HG03135 (cell line): ENCODE measurements around the gene GABRR2.
"Not testable (repeated sequence)": the region's sequence is repeated elsewhere in the genome, so short reads cannot be mapped to it uniquely, and the experiment has no call there.

ENCODE experiments used
- ATAC-seq: cut with Tn5 transposase; IDR thresholded peaks from one replicate; pipeline ENCODE4 v1.9.1; 2021; ENCODE audit warnings: mild to moderate bottlenecking, moderate library complexity; ENCODE audit not compliant: unreplicated experiment

GABRR2 gene

DNA sequence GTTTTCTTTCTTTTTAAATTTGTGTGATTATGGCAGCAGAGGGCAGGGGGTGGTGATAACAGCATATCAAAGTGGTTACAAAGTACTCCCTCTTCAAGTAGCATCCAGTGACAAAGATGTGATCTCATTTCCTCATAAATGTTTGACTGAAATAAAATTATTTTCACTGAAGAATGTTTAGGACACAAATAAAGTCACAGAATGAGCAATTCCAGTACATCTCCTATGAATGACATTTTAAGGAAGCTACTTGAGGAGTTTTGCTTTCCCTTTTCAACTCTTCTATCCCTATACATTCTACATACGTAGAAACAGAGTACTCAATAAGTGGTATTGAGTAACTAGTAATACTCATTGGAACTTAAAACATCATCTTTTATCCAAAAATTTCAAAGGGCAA, 13.9 kb upstream of the GABRR2 start:
- no peak for ATAC-seq

DNA sequence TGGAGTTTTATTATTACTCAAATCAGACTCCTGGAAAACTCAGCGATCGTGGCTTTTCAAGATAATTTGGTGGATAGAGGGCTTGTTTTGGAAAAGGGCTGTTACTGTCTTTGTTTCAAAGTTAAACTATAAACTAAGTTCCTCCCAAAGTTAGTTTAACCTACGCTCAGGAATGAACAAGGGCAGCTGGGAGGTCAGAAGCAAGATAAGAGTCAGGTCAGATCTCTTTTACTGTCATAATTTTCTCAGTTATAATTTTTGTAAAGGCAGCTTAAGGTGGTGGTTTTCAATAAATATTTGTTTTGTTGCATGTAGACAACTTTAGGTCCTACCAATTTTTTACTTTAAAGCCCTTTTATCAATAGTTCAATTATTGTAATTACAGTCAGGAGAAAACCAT, 9.2 kb upstream of the GABRR2 start:
- no peak for ATAC-seq

DNA sequence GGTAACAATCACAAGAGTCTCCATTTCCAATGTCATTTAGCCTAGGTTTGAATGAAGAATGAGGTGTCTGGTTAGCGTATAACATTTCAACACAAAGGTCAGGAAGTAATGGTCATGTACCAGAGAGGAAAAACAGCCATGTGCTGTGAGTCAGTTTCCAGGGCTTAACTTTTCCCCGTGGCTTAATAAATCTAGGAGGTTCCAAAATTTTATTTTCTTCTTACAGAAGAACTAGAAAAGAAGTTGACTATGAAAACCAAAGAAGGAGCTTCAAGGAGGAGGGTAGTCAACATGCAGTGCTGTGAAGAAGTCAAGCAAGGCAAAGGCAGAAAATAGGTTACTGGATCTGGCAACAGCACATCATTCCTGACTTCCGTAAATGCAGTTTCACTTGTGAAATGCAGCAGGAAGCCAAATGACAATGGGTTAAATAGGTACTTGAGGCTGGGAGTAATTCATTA, 8.4 kb upstream of the GABRR2 start:
- no peak for ATAC-seq

DNA sequence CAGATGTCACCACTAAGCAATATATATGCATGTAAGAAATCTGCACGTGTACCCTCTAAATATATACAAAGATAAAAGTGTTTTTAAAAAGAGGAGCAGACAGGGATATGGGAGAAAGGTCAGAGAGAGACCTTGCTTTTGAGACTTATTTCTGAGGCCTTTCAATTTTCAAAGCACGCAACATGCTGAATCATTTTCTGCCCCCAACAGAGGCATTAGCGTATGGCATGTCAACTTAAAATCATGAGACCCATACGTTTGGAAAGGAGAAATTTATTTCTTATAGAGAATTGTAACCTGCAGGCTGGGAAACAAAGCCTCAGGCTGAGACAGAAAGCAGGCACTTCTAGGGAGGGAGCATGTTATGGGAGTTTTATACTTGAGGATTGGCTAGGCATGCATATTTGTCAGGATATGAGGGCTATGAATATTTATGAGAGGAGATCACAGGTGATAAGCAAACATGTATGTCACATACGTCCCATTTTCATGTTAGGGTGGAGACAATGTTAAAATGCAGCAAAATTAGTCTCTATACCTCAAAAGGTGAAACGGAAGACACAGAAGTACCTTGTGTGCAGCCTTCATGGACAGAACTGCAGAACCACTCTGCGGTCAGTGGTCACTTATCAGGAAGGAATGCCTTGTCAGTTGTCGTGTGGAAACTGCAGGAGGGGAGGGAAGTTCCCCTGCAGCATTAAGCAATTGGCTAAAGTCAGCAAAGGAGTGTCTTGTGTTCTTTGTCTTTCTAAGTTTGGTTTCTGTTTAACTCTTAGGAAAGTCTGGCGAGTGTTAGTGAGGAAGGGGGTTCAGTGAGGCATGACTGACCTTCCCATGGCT, 6.3 kb upstream of the GABRR2 start:
- no peak for ATAC-seq

DNA sequence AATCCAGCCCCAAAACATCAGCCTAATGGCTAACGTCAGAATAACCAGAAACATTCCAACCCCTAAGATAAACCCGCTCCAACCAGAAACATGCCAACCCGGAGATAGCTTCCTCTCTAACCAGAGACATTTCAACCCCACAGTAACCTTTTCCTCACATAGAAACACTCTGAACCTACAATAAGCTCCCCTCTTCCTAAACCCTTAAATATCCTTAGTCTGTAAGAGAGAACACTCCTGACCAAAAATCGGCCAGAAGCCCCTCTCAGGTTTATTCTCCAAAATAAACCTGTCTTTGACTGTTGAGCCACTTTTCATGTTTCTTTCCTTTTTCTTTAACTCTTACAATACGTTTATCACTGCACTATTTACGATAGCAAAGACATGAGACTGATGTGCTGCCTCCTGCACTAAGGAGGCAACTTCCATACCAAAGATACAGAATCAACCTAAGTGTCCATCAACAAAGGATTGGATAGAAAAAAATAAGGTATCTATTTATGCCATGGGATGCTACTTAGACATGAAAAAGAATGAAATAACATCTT, 5.0 kb upstream of the GABRR2 start:
- ATAC-seq, result no peak

DNA sequence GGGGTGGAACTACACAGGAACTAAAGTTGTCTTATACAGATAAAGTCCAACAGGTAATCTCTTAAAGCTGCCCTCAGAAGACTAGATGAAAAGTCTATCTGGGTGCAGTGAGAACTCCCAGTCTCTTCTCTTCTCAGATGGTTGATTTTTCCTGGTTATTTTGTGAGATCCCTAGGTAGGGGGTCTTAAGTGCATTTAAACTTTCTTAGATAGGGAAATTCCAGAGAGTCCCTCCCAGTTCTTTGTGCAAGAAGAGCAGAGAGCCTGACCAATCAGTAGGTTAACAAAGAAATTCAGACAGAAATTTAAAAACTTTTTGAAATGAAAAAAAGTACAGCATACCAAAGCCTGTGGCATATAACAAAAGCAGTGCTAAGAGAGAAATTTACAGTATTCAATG, 2.0 kb upstream of the GABRR2 start:
- ATAC-seq, result no peak

DNA sequence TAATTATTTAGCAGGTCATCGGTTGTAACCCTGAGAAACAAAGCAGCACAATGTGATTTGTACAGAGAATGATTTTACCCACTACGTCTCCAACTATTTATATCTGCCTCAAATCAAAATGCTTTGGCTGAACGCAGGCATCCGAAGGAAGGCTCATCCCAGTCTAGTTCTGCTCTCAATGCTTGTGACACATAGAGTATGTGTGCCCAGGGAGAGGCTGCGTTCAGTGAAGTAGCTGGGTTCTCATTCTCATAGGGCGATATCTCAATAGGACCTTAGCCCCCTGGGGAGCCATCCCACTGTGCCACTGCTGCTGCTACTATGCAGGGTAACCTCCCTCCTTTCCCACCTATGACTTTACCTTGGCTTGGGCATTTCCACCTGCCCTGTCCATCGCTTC, 407 bp downstream of the GABRR2 start:
- ATAC-seq, result no peak

DNA sequence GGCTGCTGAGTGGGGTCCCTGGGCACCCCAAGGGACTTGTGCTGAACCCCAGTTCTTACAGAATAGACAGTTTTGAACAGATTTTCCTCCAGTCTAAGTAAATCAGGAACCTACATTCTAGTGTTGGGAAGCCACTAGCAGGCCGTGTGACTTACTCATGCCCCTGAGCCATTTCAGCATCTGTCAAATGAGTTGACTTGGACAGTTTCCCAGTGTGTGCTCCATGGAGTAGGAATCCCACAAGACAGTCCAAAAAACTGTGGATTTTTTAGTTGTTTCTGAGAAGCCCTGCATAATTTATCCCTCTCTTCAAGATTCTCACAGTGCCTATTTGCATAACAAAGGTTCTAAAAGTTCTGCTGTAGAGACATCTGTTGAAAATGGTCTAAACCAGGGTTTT, 2.1 kb downstream of the GABRR2 start:
- ATAC-seq, result no peak

DNA sequence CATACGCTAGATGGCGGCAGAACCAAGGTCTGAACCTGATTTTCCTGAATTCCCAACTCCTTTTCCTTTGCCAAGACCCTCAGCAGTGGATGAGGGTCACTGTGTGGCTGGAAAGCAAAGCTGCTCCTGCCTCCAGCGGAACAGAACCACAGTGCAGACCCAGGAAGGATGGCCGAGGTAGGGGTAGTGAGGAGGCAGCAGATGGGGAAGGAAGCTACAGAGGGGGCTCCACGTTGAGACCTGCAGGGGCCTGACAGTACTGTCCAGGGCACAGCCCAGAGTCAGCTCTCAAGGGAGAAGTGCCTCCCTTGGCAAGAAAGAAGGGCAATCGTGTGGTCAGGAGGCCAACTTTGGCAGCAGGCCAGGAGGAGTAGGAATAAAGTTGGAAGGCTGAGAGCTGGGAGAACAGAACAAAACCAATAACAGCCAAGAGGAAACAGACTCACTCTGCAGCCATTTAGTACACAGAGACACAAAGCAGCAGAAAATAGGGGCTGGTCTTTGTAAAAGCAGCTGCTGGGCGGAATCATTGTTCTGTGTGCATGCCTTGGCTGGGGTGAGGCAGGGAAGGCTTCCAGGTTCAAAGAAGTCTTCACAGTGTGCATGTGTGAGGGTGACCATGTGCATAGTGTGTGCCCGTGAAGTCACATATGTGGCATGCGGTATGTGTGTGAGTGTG, 3.1 kb downstream of the GABRR2 start:
- ATAC-seq, result no peak

DNA sequence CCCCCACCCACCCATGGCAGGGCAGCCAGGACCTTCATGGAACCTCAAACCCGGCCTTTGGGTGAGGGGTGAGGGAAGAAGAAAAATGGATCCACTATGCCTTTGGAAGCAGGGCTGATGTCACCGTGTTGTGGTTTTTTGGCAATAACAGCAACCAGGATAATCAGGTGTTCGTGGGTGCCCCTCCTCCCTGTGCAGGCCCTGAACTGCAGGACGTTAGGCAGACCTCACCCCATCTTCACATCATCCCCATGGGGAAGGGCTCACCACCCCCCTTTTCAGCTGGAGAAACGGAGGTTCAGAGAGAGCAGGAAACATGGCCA, 3.6 kb downstream of the GABRR2 start:
- ATAC-seq, result no peak

DNA sequence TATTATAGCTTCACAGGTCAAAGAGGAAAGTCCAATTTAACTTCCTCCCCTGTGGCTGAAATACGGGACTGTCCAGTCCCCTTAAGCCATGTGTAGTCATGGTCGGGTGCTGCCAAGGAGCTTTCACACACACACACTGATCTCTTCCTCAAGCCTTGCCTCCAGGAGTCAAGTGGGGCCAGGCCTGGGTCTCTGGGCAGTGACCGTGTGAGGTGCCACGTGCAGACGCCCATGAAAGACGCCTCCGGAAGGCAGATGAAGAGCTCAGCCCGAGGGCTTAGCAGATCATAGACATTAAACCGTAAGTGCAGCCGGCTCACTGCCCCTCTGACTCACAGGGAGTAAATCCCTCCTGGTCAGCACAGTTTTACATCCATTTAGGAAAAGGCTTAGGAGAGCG, 4.2 kb downstream of the GABRR2 start:
- no peak for ATAC-seq

DNA sequence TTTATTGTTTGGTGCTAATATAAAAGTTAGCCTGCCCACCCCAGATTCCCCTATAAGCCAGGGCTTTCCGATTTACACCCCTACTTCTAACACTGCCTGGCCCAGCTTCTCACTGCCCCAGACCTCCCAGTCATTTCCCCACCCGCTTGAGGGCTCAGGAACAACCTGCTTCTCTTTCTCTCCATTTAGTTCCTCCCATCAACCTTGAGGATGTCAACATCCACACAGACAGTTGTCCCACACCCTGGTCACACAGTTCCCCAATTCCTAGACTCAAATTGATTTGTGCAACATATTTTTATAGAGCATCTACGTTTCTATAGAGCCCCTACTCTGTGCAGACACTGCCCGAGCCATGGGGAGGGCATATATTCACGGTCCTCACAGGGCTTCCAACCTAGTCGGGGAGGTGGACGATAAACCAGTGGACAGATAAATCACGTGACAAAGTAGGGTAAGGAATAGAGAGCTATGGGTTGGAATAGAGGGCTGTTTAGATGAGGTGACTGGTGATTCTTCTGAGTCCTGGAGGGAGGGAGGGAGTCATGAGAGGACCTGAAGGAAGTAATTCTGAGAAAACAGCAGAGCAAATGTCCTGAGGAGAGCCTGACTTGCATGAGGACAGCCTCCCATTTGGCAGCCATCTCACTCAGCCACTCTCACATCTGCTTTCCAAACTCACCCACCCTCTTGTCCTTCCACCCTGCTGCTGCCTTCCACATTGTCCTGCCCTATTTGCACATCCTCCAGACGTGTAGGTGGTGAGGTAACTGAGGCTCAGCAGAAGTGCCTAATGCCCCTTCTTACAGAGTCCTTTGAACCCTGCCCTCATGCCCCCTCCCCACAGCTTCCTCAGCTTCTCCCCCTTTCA, 6.3 kb downstream of the GABRR2 start:
- no peak for ATAC-seq

DNA sequence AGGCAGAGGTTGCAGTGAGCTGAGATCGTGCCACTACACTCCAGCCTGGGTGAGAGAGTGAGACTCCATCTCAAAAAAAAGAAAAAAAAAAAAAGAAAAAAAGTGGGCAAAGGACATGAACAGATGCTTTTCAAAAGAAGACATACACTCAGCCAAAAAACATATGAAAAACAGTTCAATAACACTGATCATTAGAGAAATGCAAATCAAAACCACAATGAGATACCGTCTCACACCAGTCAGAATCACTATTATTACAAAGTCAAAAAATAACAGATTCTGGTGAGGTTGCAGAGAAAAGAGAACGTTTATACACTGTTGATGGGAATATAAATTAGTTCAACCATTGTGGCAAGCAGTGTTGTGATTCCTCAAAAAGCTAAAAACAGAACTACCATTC, 10.6 kb downstream of the GABRR2 start:
- ATAC-seq, result not testable (repeated sequence)

DNA sequence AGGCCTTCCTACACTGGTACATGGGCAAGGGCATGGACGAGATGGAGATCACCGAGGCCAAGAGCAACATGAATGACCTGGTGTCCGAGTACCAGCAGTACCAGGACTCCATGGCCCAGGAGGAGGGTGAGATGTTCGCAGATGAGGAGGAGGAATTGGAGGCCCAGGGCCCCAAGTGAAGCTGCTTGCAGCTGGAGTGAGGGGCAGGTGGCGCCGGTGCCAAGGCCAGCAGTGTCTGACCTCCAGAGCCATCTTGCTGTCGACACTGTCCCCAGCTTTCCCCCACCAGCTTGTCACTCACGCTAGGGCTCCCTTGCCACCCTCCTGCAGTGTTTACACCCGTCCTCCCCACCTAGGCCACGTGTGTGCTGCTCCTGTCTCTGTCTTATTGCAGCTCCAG, 12.2 kb downstream of the GABRR2 start:
- no peak for ATAC-seq

DNA sequence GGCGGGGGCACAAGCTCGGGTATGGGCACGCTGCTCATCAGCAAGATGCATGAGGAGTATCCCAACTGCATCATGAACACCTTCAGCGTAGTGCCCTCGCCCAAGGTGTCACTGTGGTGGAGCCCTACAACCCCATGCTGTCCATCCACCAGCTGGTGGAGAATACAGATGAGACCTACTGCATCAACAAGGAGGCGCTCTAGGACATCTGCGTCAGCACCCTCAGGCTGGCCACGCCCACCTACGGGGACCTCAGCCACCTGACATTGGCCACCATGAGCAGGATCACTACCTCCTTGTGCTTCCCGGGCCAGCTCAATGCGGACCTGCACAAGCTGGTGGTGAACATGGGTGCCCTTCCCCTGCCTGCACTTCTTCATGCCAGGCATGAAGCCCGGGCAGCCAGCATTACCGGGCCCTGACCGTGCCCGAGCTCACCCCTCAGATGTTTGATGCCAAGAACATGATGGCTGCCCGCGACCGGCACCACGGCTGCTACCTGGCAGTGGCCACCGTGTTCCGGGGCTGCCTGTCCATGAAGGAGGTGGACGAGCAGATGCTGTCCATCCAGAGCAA, 12.8 kb downstream of the GABRR2 start:
- ATAC-seq, result no peak

DNA sequence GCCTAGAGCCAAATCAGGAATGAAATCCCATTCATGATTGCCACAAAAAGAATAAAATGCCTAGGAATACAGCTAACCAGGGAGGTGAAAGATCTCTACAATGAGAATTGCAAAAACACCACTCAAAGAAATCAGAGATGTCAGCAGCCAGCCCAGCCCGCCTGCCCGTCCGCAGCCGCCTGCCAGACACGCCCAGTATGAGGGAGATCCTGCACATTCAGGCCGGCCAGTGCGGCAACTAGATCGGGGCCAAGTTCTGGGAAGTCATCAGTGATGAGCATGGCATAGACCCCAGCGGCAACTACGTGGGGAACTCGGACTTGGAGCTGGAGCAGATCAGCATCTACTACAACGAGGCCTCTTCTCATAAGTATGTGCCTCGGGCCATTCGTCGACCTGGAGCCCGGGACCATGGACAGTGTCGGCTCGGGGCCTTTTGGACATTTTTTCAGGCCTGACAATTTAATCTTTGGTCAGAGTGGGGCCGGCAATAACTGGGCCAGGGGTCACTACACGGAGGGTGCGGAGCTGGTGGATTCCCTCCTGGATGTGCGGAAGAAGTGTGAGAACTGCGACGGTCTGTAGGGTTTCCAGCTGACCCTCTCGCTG, 13.4 kb downstream of the GABRR2 start:
- ATAC-seq, result no peak

DNA sequence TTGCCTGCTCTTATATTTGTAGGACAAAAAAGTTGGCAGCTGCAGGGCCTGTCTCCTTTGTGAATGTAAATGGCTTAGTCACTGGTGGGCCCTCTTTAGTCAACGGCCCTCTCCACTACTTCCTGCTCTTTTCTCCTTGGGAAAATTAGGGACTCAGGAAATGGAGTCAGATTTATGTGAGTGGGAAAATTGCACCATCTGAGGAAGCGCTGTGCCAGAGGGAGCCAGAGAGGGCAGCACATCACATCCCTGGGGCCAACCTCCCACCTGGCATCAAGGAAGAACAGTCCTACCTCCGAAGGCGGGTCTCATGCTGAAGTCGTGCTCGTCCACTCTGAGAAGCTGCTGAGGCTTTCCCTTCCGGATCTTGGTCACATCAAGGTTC, 15.6 kb downstream of the GABRR2 start:
- ATAC-seq, result no peak

DNA sequence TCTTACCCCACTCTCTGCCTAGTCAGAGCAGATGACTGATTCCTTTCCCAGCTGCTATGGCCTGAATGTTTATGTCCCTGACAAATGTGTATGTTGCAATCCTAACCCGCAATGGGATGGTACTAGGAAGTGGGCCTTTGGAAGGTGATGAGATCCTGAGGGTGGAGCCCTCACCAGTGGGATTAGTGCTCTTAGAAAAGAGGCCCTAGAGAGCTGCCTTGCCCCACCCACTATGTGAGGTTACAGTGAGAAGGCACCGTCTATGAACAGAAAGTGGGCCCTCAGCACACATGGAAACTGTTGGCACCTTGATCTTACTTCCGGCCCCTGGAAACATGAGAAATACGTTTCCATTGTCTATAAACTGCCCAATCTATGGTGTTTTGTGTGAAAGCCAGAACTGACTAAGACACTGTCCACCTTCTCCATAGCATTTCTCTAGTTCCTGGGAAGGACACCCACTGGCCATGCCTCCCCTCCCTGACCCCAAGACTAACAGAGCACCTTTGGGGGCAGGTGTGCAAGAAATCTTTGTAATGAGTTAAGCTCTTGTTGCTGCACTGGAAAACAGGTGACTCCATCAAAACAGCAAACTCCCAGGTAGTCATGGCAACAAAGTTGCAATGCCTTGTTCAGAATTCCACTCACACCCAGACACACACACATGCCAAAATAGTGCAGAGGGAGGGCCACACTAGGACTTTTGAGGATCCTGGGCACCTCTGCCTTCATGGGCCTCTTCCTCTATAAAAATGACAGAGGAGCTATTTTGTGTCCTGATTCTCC, 16.2 kb downstream of the GABRR2 start:
- no peak for ATAC-seq

DNA sequence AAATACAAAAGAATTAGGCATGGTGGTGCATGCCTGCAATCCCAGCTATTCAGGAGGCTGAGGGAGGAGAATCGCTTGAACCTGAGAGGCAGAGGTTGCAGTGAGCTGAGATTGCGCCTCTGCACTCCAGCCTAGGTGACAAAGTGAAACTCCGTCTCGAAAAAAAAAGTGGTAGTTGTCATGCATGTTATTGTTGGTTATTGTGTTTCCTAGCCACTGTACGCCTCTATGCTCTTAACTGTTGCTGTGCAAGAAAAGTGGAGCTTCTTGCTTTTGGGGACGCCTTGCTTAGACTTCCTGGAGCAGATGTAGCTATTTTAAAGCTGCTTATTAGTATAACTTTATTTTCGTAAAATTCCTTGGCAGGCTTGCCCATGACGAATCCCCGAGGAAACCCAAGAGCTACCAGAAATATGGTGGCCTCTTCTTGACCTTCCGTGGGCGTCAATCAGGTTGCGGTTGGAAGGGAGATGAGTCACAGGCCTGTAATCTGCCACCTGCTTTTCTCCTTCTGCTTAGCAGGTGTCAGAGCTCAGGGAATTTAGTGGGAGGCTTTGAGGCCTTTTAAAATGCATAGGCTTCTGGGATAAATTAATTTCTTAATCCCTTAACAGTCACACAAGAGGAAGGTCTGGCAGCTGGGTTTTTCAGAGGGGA, 17.3 kb downstream of the GABRR2 start:
- ATAC-seq, result peak; percentile 96
